DOHH2 (cell line): ENCODE data around the gene ANXA7.

Experiments
- H3F3A ChIP-seq: fragments of 200-600 bp; sonication (generic), shearing (Covaris generic); 2 replicates; pipeline ENCODE4 v1.6.0; 2016; ENCODE audit warnings: antibody characterized with exemption, mild to moderate bottlenecking; ENCODE audit not compliant: control insufficient read depth, insufficient read depth
- H3K27ac ChIP-seq: fragments of 200-600 bp; sonication (generic); 2 replicates; pipeline ENCODE4 v1.5.1; 2014; ENCODE audit warnings: low read depth, mild to moderate bottlenecking, low read length, moderate library complexity
- H3K27me3 ChIP-seq: fragments of 200-600 bp; sonication (generic); 2 replicates; pipeline ENCODE4 v1.6.1; 2014; ENCODE audit warnings: mild to moderate bottlenecking, low read length, mixed read lengths; ENCODE audit not compliant: control insufficient read depth
- H3K36me3 ChIP-seq: fragments of 200-600 bp; sonication (generic); 2 replicates; pipeline ENCODE4 v1.6.1; 2014; ENCODE audit warnings: mild to moderate bottlenecking, low read length, moderate library complexity, mixed read lengths; ENCODE audit not compliant: control insufficient read depth
- H3K4me1 ChIP-seq: fragments of 200-600 bp; sonication (generic); 2 replicates; pipeline ENCODE4 v1.6.1; 2014; ENCODE audit warnings: mild to moderate bottlenecking, low read length, mixed read lengths; ENCODE audit not compliant: control insufficient read depth
- H3K4me2 ChIP-seq: fragments of 200-600 bp; sonication (generic); 2 replicates; pipeline ENCODE4 v1.6.0; 2014; ENCODE audit warnings: mild to moderate bottlenecking, low read length, moderate library complexity
- H3K4me3 ChIP-seq: fragments of 200-600 bp; sonication (generic); 2 replicates; pipeline ENCODE4 v1.5.1; 2014; ENCODE audit warnings: mild to moderate bottlenecking, low read length, mixed read lengths
- H3K79me2 ChIP-seq: fragments of 200-600 bp; sonication (generic); 2 replicates; pipeline ENCODE4 v1.6.1; 2014; ENCODE audit warnings: mild to moderate bottlenecking, low read length, mixed read lengths; ENCODE audit not compliant: control insufficient read depth
- H3K9me2 ChIP-seq: fragments of 200-600 bp; sonication (generic); replicated peaks from 2 replicates; pipeline ENCODE4 v1.6.1; 2014; ENCODE audit warnings: mild to moderate bottlenecking, low read length, mixed read lengths; ENCODE audit not compliant: control insufficient read depth
- H3K9me3 ChIP-seq: fragments of 200-600 bp; sonication (generic); 2 replicates; pipeline ENCODE4 v1.6.1; 2014; ENCODE audit warnings: antibody characterized with exemption, low read length, mixed read lengths; ENCODE audit not compliant: control insufficient read depth, insufficient read depth
- H4K20me1 ChIP-seq: fragments of 200-600 bp; sonication (generic); 2 replicates; pipeline ENCODE4 v1.6.0; 2014; ENCODE audit warnings: low read depth, mild to moderate bottlenecking, antibody characterized with exemption, low read length, moderate library complexity; ENCODE audit not compliant: control insufficient read depth, insufficient read depth
- CTCF ChIP-seq: fragments of 200-600 bp; sonication (generic); IDR thresholded peaks from one replicate; pipeline ENCODE4 v1.5.1; 2014; ENCODE audit warnings: antibody characterized with exemption, mild to moderate bottlenecking, low read depth, low read length; ENCODE audit not compliant: poor library complexity, severe bottlenecking
- EZH2phosphoT487 ChIP-seq: fragments of 200-600 bp; sonication (generic); IDR thresholded peaks from 2 replicates; pipeline ENCODE4 v1.6.1; 2017; ENCODE audit warnings: borderline replicate concordance, mild to moderate bottlenecking, antibody characterized with exemption, low read length, moderate library complexity, mixed read lengths

The ANXA7 gene

GRCh38 chr10:73339436-73339835 is 74.4 kb downstream of the ANXA7 start:
- H3K27me3 ChIP-seq, result no peaks in the 10 kb centered on the region
- 0 out of 2 replicates have a peak, but pooled peaks cover 4% of the 10 kb centered on the region for H3K9me3 ChIP-seq
- no peak overlapping the region for H3K4me2 ChIP-seq
- no peaks in the 10 kb centered on the region for H4K20me1 ChIP-seq
- no peaks in the 10 kb centered on the region for H3K9me2 ChIP-seq
- H3K4me3 ChIP-seq, result no peak overlapping the region
- no peak overlapping the region for H3K27ac ChIP-seq
- H3K4me1 ChIP-seq, result no peaks in the 10 kb centered on the region
- no peaks in the 10 kb centered on the region for H3K79me2 ChIP-seq
- no peaks in the 10 kb centered on the region for H3F3A ChIP-seq
- TF ChIP-seq CTCF, result no peak
- no peaks in the 10 kb centered on the region for H3K36me3 ChIP-seq

- Histone ChIP-seq H3K9me3 (0 out of 2 replicates have a peak, but pooled peaks cover 4% of the 10 kb centered on the region), H3K79me2 (no peaks in the 10 kb centered on the region), H3K4me1 (no peaks in the 10 kb centered on the region), H3K4me3 (no peak overlapping the region), H3K9me2 (no peaks in the 10 kb centered on the region), H3K36me3 (no peaks in the 10 kb centered on the region), H3K4me2 (no peak overlapping the region), H3K27me3 (no peaks in the 10 kb centered on the region), H3K27ac (no peak overlapping the region), H4K20me1 (no peaks in the 10 kb centered on the region), H3F3A (no peaks in the 10 kb centered on the region)
- TF ChIP-seq CTCF, result no peak
- TF ChIP-seq EZH2phosphoT487, result no peak
These were observed 75.0 kb downstream of the ANXA7 start for GRCh38 chr10:73338801-73339368.

- no peak overlapping the region for H3K4me3 ChIP-seq
- H3K9me2 ChIP-seq, result no peaks in the 10 kb centered on the region
These were observed 80.7 kb downstream of the ANXA7 start for GRCh38 chr10:73333202-73333601.

More at GRCh38 chr10:73333202-73333601, 80.7 kb downstream of the ANXA7 start:
- H4K20me1 ChIP-seq, result no peaks in the 10 kb centered on the region
- no peaks in the 10 kb centered on the region for H3K9me3 ChIP-seq
- H3K27me3 ChIP-seq, result peaks cover 12% of the 10 kb centered on the region
- no peak overlapping the region for H3K27ac ChIP-seq
- H3F3A ChIP-seq, result no peaks in the 10 kb centered on the region
- H3K4me1 ChIP-seq, result no peaks in the 10 kb centered on the region
- no peaks in the 10 kb centered on the region for H3K36me3 ChIP-seq
- no peak overlapping the region for H3K4me2 ChIP-seq
- TF ChIP-seq CTCF, result no peak
- no peak for TF ChIP-seq EZH2phosphoT487
- no peaks in the 10 kb centered on the region for H3K79me2 ChIP-seq
